Measurements from ENCODE around the gene KRT35. TPM values are rescaled to one million over a fixed set of nuclear protein-coding genes. Genes with fewer than 3 reads are reported as not detected.

Gene KRT35
- total and polyA plus RNA-seq, 2 experiments from 2014 or later = not detected

- Histone ChIP-seq H3K27me3 (ENCODE audit: insufficient read depth) (no peaks in the 10 kb centered on the region), H3K4me3 (no peak overlapping the region), H3K9me2 (ENCODE audit: insufficient read depth) (0 out of 2 replicates have a peak, but pooled peaks cover 1% of the 10 kb centered on the region), H3K79me2 (replicated peaks; ENCODE audit: insufficient read depth) (no peaks in the 10 kb centered on the region), H4K20me1 (replicated peaks; ENCODE audit: insufficient read depth) (no peaks in the 10 kb centered on the region), H3F3A (replicated peaks; ENCODE audit: low read depth) (no peaks in the 10 kb centered on the region), H3K27ac (ENCODE audit: low read depth) (no peak overlapping the region), H3K4me2 (no peak overlapping the region), H2AFZ (no peak overlapping the region), H3K4me1 (ENCODE audit: insufficient read depth) (no peaks in the 10 kb centered on the region), H3K36me3 (ENCODE audit: insufficient read depth) (no peaks in the 10 kb centered on the region; the same call in 1 of the 2 replicates)
- Mint-ChIP-seq H3K27ac (no peak overlapping the region), H3K9me3 (peaks cover 19% of the 10 kb centered on the region; the same call in 2 of the 3 replicates), H3K36me3 (ENCODE audit: low read depth) (peaks cover 2% of the 10 kb centered on the region; the same call in 1 of the 3 replicates), H3K4me3 (no peak overlapping the region), H3K27me3 (ENCODE audit: insufficient read depth, low read depth, poor library complexity) (peaks cover 4% of the 10 kb centered on the region), H3K4me1 (no peaks in the 10 kb centered on the region)
- no peak for DNase-seq (ENCODE audit: low spot score)
- ATAC-seq = no peak
- TF ChIP-seq REST (IDR thresholded peaks at IDR 0.05; ENCODE audit: unreplicated experiment) = no peak
- TF ChIP-seq EZH2 (IDR thresholded peaks at IDR 0.05; ENCODE audit: low read depth, unreplicated experiment) = no peak
- TF ChIP-seq EZH2phosphoT487 (IDR thresholded peaks at IDR 0.05; ENCODE audit: unreplicated experiment) = no peak
- TF ChIP-seq POLR2AphosphoS5 (IDR thresholded peaks at IDR 0.05; ENCODE audit: low read depth) = no peak
- no peak for TF ChIP-seq ETS1 (IDR thresholded peaks at IDR 0.05)
- TF ChIP-seq ZNF331 (CRISPR knock-in tag; IDR thresholded peaks at IDR 0.05; ENCODE audit: low read depth) = no peak
- TF ChIP-seq NANOG (IDR thresholded peaks at IDR 0.05; ENCODE audit: borderline replicate concordance) = no peak
- no peak for TF ChIP-seq ZNF462 (CRISPR knock-in tag; IDR thresholded peaks at IDR 0.05)
- no peak for TF ChIP-seq STAT1 (IDR thresholded peaks at IDR 0.05; ENCODE audit: unreplicated experiment)
Observed at GRCh38 chr17:41448506-41448905, 32.4 kb downstream of the KRT35 start.

Data from GM23338 (cell line).